ENCODE data around the gene CANT1.

DNA sequence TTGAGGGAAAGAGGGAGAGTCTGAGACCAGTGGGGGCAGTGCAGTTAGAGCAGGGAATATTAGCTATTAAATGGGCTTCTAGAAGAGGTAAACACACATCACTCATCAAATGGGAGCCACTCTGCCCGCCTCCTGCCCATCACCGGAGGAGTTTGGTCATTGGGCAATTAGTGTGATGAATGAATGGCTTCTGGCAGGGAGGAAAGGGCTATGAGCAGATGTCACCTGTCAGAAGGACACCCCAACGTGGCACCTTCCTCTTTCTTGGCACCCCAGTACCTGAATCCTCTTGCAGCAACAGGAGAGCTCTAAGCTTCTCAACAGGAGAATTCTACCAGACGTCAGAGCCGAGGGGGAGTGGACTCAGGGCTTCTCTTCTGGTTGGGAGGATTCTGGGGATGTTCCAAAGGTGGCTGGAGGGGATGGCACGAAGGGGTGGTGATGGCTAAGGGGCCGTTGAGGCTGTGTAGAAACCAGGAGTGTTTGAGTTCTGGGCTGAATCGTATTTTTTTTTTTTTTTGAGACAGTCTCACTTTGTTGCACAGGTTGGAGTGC, 25.4 kb upstream of the CANT1 start:
- TF ChIP-seq CTCF (IDR thresholded peaks at IDR 0.05) (no peak), POLR2AphosphoS5 (IDR thresholded peaks at IDR 0.05) (no peak), POLR2A (IDR thresholded peaks at IDR 0.05) (no peak)

Measured in stomach (tissue), 4 donors.